C4-2B (cell line): Measurements from ENCODE around the gene MED12.

Source experiments
- H3K27ac ChIP-seq: fragments of 450-650 bp; 2 replicates; pipeline ENCODE4 v1.5.1; 2017
- CTCF ChIP-seq: fragments of 450-650 bp; conservative IDR thresholded peaks from 2 replicates; pipeline ENCODE4 v1.5.1; 2017; ENCODE audit warnings: mild to moderate bottlenecking
- ZFX ChIP-seq: fragments of 450-650 bp; IDR thresholded peaks from 2 replicates; pipeline ENCODE4 v1.6.1; 2017

Gene MED12

DNA sequence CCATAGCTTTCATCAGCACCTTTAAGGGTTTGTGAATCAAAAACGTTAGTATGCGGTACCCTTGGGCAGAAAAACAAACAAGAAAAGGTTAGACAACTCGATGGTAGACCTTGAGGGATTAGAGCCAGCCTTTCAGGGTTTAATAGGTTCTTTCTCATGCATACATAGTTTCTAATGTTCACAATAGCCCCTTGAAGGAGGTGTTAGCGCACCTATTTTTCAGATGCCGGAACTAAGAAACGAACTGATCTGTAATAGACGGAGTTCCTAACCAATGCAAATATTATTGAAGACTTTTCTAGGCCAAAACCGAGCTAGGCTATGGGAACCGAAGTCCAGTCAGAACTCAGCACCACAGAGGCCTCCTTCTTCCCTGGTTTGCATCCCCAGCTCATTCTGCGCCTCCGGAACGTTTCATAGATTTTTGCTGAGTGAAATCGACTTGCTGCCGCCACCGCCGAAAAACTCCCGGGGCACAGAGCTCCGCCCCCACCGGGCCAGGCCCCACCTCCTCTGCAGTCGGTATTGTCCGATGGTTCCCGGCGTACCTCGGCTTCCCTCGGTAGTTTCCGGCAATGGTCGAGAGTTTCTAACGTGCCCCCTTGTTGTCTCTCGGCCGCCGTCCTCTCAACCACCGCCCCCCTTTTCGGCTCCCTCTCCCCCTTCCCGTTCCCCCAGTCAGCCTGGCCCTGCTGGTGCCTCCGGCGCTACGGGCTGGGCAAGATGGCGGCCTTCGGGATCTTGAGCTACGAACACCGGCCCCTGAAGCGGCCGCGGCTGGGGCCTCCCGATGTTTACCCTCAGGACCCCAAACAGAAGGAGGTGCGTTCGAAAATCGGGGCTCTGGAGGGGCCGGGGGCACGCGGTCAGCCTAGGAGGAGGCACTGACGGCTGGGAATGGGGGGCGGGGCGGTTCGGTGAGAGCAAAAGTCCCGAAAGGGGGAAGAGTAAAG is at the start of gene MED12:
TSS of gene MED12 (plus strand) at position 565 of the 953 bp plus-strand sequence. CDS start at position 724, 159 bp downstream.
- no peak for TF ChIP-seq CTCF
- no peak for TF ChIP-seq ZFX
- peak within 1 kb of the TSS; percentile 86 for H3K27ac ChIP-seq

DNA sequence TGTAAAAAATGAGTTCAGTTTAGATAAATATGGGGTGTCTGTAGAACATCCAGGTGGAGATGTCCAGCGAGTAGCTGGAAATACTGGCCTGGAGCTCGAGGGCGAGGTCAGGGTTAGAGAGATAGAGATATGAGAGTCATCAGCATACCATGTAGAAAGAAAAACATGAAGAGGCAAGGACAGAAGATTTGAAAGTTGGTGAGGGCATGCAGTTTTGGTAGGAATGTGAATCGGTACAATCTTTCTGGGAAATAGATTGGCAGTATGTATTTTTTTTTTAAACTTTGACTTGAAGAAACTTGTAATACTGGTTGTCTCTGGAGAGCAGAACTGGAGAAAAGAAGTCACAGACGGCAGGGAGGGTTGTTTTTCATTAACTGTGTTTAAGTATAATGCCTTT is 47.9 kb upstream of the MED12 start:
- H3K27ac ChIP-seq, result no peak overlapping the region
- TF ChIP-seq CTCF (no peak), ZFX (no peak)

- H3K27ac ChIP-seq, result no peak overlapping the region
- TF ChIP-seq ZFX, result no peak
- no peak for TF ChIP-seq CTCF
These were observed 36.9 kb upstream of the MED12 start for GRCh38 chrX:71081330-71082123.

DNA sequence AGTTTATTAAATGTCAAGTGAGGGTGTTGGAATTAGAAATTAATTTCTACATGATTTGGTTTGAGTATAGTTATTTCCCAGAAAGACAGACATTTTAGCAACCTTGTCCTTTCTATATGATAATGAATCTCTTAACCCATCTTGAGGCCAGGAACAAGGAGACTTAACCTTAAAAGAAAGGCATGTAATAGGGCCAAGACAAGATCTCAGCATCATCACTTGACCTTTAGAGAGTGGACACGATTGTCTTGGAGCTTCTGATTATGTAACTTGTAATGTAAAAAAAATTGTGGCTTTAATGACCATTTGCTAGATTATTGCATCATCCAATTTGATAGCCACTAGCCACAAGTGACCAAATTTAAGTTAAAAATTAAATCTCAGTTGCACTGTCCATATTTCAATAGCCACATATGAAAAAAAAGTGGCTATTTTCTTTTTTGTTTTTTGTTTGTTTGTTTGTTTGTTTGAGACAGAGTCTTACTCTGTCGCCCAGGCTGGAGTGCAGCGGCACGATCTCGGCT is 36.2 kb upstream of the MED12 start:
- TF ChIP-seq CTCF (no peak), ZFX (no peak)

GRCh38 chrX:71082822-71083221 is 35.6 kb upstream of the MED12 start:
- H3K27ac ChIP-seq, result no peak overlapping the region
- TF ChIP-seq ZFX, result no peak

More for the DNA sequence above, 36.2 kb upstream of the MED12 start:
- H3K27ac ChIP-seq, result no peak overlapping the region

DNA sequence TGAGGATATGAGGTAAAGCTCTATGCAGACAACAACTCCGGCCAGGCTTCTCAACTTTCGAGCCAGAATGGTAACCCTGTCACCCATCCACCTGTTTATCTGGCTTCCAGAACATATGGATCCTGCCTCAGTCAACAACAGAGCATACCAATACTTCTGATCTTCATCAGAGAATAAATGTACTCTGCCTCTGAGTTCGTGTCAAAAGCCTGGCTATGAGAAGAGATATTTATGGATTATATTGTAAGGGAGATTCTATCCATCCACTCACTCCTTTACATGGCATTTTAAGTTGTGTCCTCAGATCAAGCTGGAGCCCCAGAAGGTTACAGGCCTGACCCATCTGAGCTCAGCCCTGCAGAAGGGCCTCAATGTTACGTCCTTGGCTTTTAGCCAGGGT is 32.5 kb upstream of the MED12 start:
- no peak for TF ChIP-seq CTCF
- no peak for TF ChIP-seq ZFX
- no peak overlapping the region for H3K27ac ChIP-seq

- H3K27ac ChIP-seq, result no peak overlapping the region
- TF ChIP-seq CTCF (no peak), ZFX (no peak)
These were observed 27.1 kb upstream of the MED12 start for GRCh38 chrX:71091263-71091662.
